KG1 (cell line): Measurements from ENCODE around the gene EFEMP1.

Source experiments
- DNase-seq: peaks from one replicate; lab custom pipeline; 2025; lab: John Stamatoyannopoulos, UW

The EFEMP1 gene

GRCh38 chr2:55934337-55934736, 10.8 kb upstream of the EFEMP1 start:
- DNase-seq: no peak

- no peak for DNase-seq
Measured at GRCh38 chr2:55932843-55933242, 9.3 kb upstream of the EFEMP1 start.

GRCh38 chr2:55931281-55931680, 7.7 kb upstream of the EFEMP1 start:
- no peak for DNase-seq

GRCh38 chr2:55929476-55929875, 5.9 kb upstream of the EFEMP1 start:
- DNase-seq: no peak

- no peak for DNase-seq
Measured at GRCh38 chr2:55926974-55927373, 3.4 kb upstream of the EFEMP1 start.

- no peak for DNase-seq
Measured at GRCh38 chr2:55926246-55926645, 2.7 kb upstream of the EFEMP1 start.

GRCh38 chr2:55923982-55924321, 370 bp upstream of the EFEMP1 start:
- no peak for DNase-seq

- DNase-seq: no peak
Measured at GRCh38 chr2:55922291-55922907, 1.2 kb downstream of the EFEMP1 start.

GRCh38 chr2:55919574-55919973, 4.0 kb downstream of the EFEMP1 start:
- DNase-seq: no peak

- DNase-seq: no peak
Measured at GRCh38 chr2:55918856-55919255, 4.7 kb downstream of the EFEMP1 start.

- no peak for DNase-seq
Measured at GRCh38 chr2:55917713-55918390, 5.7 kb downstream of the EFEMP1 start.

- no peak for DNase-seq
Measured at GRCh38 chr2:55917117-55917516, 6.5 kb downstream of the EFEMP1 start.

GRCh38 chr2:55916473-55917049, 7.0 kb downstream of the EFEMP1 start:
- no peak for DNase-seq

GRCh38 chr2:55914786-55915185, 8.8 kb downstream of the EFEMP1 start:
- no peak for DNase-seq

- no peak for DNase-seq
Measured at GRCh38 chr2:55912926-55913325, 10.7 kb downstream of the EFEMP1 start.

GRCh38 chr2:55910077-55910476, 13.5 kb downstream of the EFEMP1 start:
- DNase-seq: no peak

- DNase-seq: no peak
Measured at GRCh38 chr2:55907686-55908085, 15.9 kb downstream of the EFEMP1 start.

- no peak for DNase-seq
Measured at GRCh38 chr2:55906993-55907392, 16.6 kb downstream of the EFEMP1 start.

GRCh38 chr2:55903727-55904126, 19.9 kb downstream of the EFEMP1 start:
- DNase-seq: no peak

- no peak for DNase-seq
Measured at GRCh38 chr2:55902971-55903370, 20.6 kb downstream of the EFEMP1 start.

GRCh38 chr2:55902429-55902828, 21.2 kb downstream of the EFEMP1 start:
- DNase-seq: no peak

- DNase-seq: no peak
Measured at GRCh38 chr2:55901941-55902340, 21.6 kb downstream of the EFEMP1 start.

- DNase-seq: no peak
Measured at GRCh38 chr2:55901322-55901721, 22.3 kb downstream of the EFEMP1 start.

GRCh38 chr2:55899881-55900280, 23.7 kb downstream of the EFEMP1 start:
- DNase-seq: no peak
